ENCODE measurements around the gene NGFR. TPM values are rescaled to one million over a fixed set of nuclear protein-coding genes. Genes with fewer than 3 reads are reported as not detected.

The NGFR gene
- total and polyA plus RNA-seq, 9 of the 15 experiments (the other 6 are each of a cell fraction or from before 2014, with no cell fraction given), result 0.07 to 0.23 (median 0.13) TPM; not detected in 4

- TF ChIP-seq RBM22 (IDR thresholded peaks at IDR 0.05; ENCODE audit: low read depth, low read length, poor library complexity, severe bottlenecking) (no peak), POLR3G (IDR thresholded peaks at IDR 0.05; ENCODE audit: extremely low read depth, insufficient read length, insufficient replicate concordance) (no peak), ZNF384 (IDR thresholded peaks at IDR 0.05; ENCODE audit: low read depth, low read length) (no peak)
Measured at GRCh38 chr17:49551221-49552069, 56.4 kb downstream of the NGFR start (continued).

- Histone ChIP-seq H2AFZ (ENCODE audit: low read depth, low read length) (no peak overlapping the region), H3K27me3 (ENCODE audit: control insufficient read depth in 2 of 2, insufficient read depth in 2 of 2, low read length in 2 of 2) (no peaks in the 10 kb centered on the region; a peak in 1 of 5 replicates), H3K9me1 (ENCODE audit: control insufficient read depth, insufficient read depth, low read length) (no peaks in the 10 kb centered on the region), H3K4me2 (ENCODE audit: insufficient read depth, low read length) (no peak overlapping the region), H3K4me3 (no peak overlapping the region), H3K27ac (ENCODE audit: extremely low read depth, low read depth, low read length) (no peak overlapping the region), H3K36me3 (ENCODE audit: control insufficient read depth, insufficient read depth, low read length) (no peaks in the 10 kb centered on the region), H3K9ac (ENCODE audit: insufficient read depth in 1 of 2, low read depth in 2 of 2, low read length in 2 of 2) (no peak overlapping the region; a peak in 1 of 4 replicates), H3K4me1 (replicated peaks in 1 of 2; ENCODE audit: control insufficient read depth in 2 of 2, insufficient read depth in 2 of 2, low read length in 2 of 2) (peaks cover 0 to 14% of the 10 kb centered on the region in 2 experiments; a peak in 3 of 5 replicates), H3K9me3 (replicated peaks; ENCODE audit: control insufficient read depth, insufficient read depth, low read depth, low read length) (no peaks in the 10 kb centered on the region), H4K20me1 (replicated peaks; ENCODE audit: control insufficient read depth, insufficient read depth, low read length) (no peaks in the 10 kb centered on the region; the same call in 1 of the 2 replicates), H3K79me2 (ENCODE audit: control insufficient read depth, insufficient read depth, low read length) (no peaks in the 10 kb centered on the region)
- BruUV-seq (replicated peaks), result no TSS peak
- TF ChIP-seq DLX4 (CRISPR knock-in tag; IDR thresholded peaks at IDR 0.05), result no peak
- no peak for TF ChIP-seq BCLAF1 (IDR thresholded peaks at IDR 0.05; ENCODE audit: borderline replicate concordance in 1 of 2, control insufficient read depth in 1 of 2, low read depth in 2 of 2, low read length in 1 of 2)
- TF ChIP-seq RBFOX2 (IDR thresholded peaks at IDR 0.05; ENCODE audit: low read depth, low read length), result peak; percentile 41; the same call in 1 of the 2 replicates
- TF ChIP-seq CEBPB (tag; IDR thresholded peaks at IDR 0.05), result no peak
- intact Hi-C loops (cut with micrococcal nuclease) (no loop called here), in situ Hi-C loops (cut with MboI) (loop anchor here (5.0 kb wide), 3 partner anchors 115 to 245 kb away; partner anchors contain the start of gene PHB1)
- ChIA-PET CTCF (ENCODE audit: low intra/inter-chr PET ratio) (no interaction called here), POLR2A (interaction anchor here (0.6 to 0.7 kb wide), 2 partner anchors 143 to 145 kb away, joined by 3 to 4 read pairs; no protein-coding TSS in a partner anchor)
- 60% methylated on average over 20 of the region's 27 CpGs for WGBS (ENCODE audit: insufficient coverage, low coverage, missing lambda C conversion rate)
- ATAC-seq (no peak), FAIRE-seq (no peak), DNase-seq (ENCODE audit: extremely low read depth in 1 of 4, low spot score in 3 of 4) (peak in 1 of 4 experiments; percentile 8)
Measured at GRCh38 chr17:49552070-49552751, 57.1 kb downstream of the NGFR start.
